LoVo (cell line): ENCODE data around the gene UNC5A.

Experiments
- DNase-seq: peaks from one replicate; pipeline ENCODE4 v3.0.0-alpha.2; 2016; ENCODE audit warnings: low spot score

The UNC5A gene

DNA sequence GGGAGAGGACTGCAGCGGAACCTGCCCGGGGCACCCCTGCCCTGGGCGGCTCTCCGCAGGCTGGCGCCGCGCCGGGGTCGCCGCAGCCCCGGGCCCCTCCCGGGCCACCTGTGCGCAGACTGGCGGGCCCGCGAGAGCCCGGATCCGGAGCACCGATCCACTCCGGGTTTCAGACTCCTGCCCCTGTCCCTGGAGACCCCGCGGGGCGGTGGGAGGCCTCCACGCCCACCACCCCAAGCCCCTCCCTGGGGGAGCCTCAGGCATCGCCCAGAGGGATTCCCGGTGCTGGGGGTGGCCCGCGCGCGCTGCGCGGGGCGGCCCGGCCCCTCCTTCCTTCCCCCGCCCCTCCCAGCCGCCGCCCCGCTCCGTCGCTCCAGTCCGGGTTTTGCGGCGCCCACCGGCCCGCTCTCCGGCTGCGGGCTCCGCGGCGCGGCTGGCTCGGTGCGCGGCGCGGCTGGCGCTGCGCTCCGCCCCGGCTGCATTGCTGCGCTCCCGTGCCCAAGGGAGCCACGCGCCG lies at the start of gene UNC5A:
UNC5A (plus strand) TSS at position 479 of the 517 bp plus-strand sequence. CDS start 192 bp downstream, outside the sequence.
- peak; percentile 71 for DNase-seq

GRCh38 chr5:176761755-176762154 lies 48.6 kb upstream of the UNC5A start:
- DNase-seq, result no peak

GRCh38 chr5:176762489-176762888 lies 47.9 kb upstream of the UNC5A start:
- peak; percentile 12 for DNase-seq

GRCh38 chr5:176765687-176766086 lies 44.7 kb upstream of the UNC5A start:
- no peak for DNase-seq

- no peak for DNase-seq
Observed at GRCh38 chr5:176768174-176768970, 42.0 kb upstream of the UNC5A start.

DNA sequence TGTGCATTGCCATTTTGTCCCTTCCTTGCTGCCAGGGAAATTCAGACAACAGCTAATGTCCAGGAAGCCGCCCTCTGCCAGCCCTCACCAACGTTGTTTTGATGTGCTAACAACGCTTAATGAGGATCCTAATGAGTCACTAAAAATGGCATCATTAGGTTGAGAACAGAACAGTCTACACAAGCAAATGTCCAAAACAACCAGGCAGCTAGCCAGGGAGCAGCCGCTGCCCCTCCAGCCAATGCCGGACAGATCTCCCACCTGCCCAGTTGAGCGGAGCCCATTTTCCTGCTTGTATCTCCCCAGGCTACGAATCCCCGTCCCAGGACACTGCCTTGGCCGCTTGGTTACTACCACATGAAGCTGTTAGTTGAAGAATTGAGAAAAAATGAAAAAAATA lies 40.4 kb upstream of the UNC5A start:
- DNase-seq, result no peak

- DNase-seq, result no peak
Observed at GRCh38 chr5:176770431-176770830, 39.9 kb upstream of the UNC5A start.

GRCh38 chr5:176771102-176771845 lies 39.1 kb upstream of the UNC5A start:
- DNase-seq, result no peak

- DNase-seq, result no peak
Observed at GRCh38 chr5:176772271-176773210, 37.8 kb upstream of the UNC5A start.

DNA sequence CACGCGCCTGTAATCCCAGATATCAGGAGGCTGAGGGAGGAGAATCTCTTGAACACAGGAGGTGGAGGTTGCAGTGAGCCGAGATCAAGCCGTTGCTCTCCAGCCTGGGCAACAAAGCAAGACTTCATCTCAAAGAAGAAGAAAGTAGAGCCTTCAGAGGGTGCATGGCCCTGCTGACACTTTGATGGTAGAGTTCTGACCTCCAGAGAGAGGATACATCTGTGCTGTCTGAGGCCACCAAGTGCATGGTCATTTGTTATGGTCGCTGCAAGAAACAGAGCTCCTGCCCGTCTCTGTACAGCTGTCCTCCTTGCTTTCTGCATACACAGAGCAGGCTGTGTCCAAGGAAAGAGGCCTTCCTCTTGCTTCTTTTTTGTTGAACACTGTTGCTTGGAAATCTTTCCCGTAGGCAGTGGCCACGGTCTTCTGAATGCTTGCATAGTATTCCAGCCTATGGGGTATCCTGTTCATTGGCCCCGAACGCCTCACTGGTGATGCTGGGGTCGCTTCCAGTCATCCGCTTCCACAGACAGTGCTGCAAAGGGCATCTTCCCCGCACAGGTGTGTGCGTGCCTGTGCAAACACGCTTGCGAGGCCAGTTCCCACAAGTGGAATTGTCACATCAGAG lies 36.8 kb upstream of the UNC5A start:
- no peak for DNase-seq

- DNase-seq, result no peak
Observed at GRCh38 chr5:176774216-176775171, 35.9 kb upstream of the UNC5A start.

GRCh38 chr5:176775409-176775808 lies 35.0 kb upstream of the UNC5A start:
- DNase-seq, result no peak

GRCh38 chr5:176776141-176776865 lies 34.1 kb upstream of the UNC5A start:
- no peak for DNase-seq

DNA sequence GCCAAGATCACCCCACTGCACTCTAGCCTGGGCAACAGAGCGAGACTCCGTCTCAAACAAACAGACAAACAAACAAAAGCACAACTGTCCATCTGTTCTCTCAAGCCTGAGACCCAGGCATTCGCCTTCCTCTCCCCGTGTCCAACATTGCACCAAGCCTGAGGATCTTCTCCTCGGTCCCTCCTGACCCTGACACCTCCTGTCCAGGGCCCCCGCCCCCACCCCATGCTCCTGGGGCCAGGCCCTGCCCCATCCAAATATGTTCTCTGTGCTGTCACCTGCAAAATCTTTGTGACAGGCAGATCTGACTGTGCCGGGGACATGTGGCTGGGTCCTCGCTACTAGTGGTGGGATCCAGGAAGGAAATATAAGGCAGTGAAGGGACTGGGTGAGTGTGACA lies 33.4 kb upstream of the UNC5A start:
- DNase-seq, result no peak

DNA sequence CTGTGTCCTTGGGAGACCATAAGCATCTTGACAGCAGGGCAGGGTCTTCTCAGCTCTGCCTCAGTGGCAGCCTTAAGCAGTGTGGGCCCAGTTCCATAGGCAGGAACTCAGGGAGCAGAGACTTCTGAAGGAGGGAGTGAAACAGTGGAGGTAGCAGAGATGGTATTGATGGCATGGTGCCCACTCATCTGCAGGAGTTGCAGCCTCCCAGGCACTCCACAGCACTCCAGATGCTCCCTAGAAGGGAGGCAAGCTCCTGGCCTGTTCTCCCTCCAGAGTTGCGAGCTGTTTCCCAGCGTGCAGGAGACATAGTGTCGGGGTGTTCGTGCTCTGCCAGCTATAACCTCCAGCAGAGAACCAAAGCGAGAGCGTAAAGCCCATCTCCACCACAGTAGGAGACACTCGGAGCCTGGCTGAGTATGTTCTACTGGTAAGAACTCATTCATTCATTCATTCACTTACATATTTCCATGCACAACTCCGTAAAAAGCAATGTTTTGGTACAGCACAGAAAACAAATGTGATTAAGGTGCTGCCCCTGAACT lies 31.4 kb upstream of the UNC5A start:
- no peak for DNase-seq

DNA sequence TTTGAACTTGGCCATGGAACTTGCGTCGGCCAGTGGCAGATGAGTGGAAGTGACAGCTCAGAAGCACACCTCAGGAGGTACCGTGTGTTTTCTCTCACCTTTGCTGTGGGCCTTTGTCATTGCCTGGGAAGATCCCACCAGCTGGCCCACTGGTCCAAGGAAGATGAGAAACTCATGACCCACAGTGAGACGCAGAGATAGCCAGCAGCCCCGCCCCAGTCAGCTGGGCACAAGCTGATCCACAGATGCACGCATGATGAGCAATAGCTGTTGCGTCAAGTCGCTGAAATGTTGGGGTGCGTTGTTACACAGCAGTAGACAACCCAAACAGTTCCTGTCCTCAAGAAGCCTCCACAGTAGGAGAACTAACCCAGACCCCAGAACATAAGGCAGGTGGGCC lies 30.8 kb upstream of the UNC5A start:
- no peak for DNase-seq

GRCh38 chr5:176780176-176781053 lies 29.9 kb upstream of the UNC5A start:
- DNase-seq, result no peak

GRCh38 chr5:176781054-176781375 lies 29.3 kb upstream of the UNC5A start:
- no peak for DNase-seq
